GM21529 (cell line): ENCODE measurements around the gene FAM210B.
"Not testable (repeated sequence)": the region's sequence is repeated elsewhere in the genome, so short reads cannot be mapped to it uniquely, and the experiment has no call there.

Source experiments
- ATAC-seq: cut with Tn5 transposase; IDR thresholded peaks from one replicate; pipeline ENCODE4 v1.9.1; 2021; ENCODE audit not compliant: unreplicated experiment

The FAM210B gene

GRCh38 chr20:56391596-56392131, 32.9 kb downstream of the FAM210B start:
- ATAC-seq: peak; percentile 28

GRCh38 chr20:56392132-56392880, 33.5 kb downstream of the FAM210B start, which contains the start of the genes AURKA and CSTF1:
AURKA (minus strand) TSS chr20:56392215; CDS start chr20:56388197, 4,018 bp downstream.
CSTF1 (plus strand) TSS chr20:56392645; CDS start chr20:56395553, 2,908 bp downstream.
- ATAC-seq: peak; percentile 94

GRCh38 chr20:56392881-56393482, 34.2 kb downstream of the FAM210B start:
- ATAC-seq: no peak

GRCh38 chr20:56393653-56394052, 34.9 kb downstream of the FAM210B start:
- no peak for ATAC-seq

- no peak for ATAC-seq
Measured at GRCh38 chr20:56395166-56395565, 36.4 kb downstream of the FAM210B start.

- peak; percentile 70 for ATAC-seq
Measured at GRCh38 chr20:56400001-56400640, 41.3 kb downstream of the FAM210B start.

- no peak for ATAC-seq
Measured at GRCh38 chr20:56403465-56403864, 44.7 kb downstream of the FAM210B start.

- ATAC-seq: not testable (repeated sequence)
Measured at GRCh38 chr20:56405356-56405755, 46.6 kb downstream of the FAM210B start.

GRCh38 chr20:56406910-56407309, 48.1 kb downstream of the FAM210B start:
- ATAC-seq: no peak

- no peak for ATAC-seq
Measured at GRCh38 chr20:56409521-56409920, 50.7 kb downstream of the FAM210B start.

GRCh38 chr20:56409956-56410355, 51.2 kb downstream of the FAM210B start:
- ATAC-seq: no peak

- not testable (repeated sequence) for ATAC-seq
Measured at GRCh38 chr20:56411287-56411686, 52.5 kb downstream of the FAM210B start.

GRCh38 chr20:56411759-56412472, 53.1 kb downstream of the FAM210B start, which contains the start of gene CASS4:
CASS4 (plus strand) TSS chr20:56412260; CDS start chr20:56412459, 199 bp downstream.
- no peak for ATAC-seq

GRCh38 chr20:56412473-56412790, 53.7 kb downstream of the FAM210B start:
- no peak for ATAC-seq

GRCh38 chr20:56412949-56413348, 54.2 kb downstream of the FAM210B start:
- no peak for ATAC-seq

GRCh38 chr20:56414842-56415765, 56.3 kb downstream of the FAM210B start:
- ATAC-seq: no peak

GRCh38 chr20:56417402-56417801, 58.6 kb downstream of the FAM210B start:
- ATAC-seq: no peak

GRCh38 chr20:56417911-56418310, 59.1 kb downstream of the FAM210B start:
- ATAC-seq: no peak
